HEK293 (cell line): ENCODE measurements around the gene RASAL2.

Experiments used
- INSM2 ChIP-seq: fragments of 450-650 bp; formaldehyde crosslinking; IDR thresholded peaks from 2 replicates; pipeline ENCODE4 v1.5.1; 2016; ENCODE audit warnings: missing biosample characterization, missing genetic modification characterization
- OVOL3 ChIP-seq: fragments of 450-650 bp; formaldehyde crosslinking; IDR thresholded peaks from 2 replicates; pipeline ENCODE4 v1.5.1; 2016; ENCODE audit warnings: missing biosample characterization, missing genetic modification characterization
- PRDM10 ChIP-seq: fragments of 450-650 bp; formaldehyde crosslinking; IDR thresholded peaks from 2 replicates; pipeline ENCODE4 v1.5.1; 2016; ENCODE audit warnings: missing biosample characterization, missing genetic modification characterization
- SCRT1 ChIP-seq: fragments of 450-650 bp; formaldehyde crosslinking; IDR thresholded peaks from 2 replicates; pipeline ENCODE4 v1.5.1; 2016; ENCODE audit warnings: missing biosample characterization, missing genetic modification characterization, borderline replicate concordance
- ZBTB48 ChIP-seq: fragments of 450-650 bp; formaldehyde crosslinking; IDR thresholded peaks from 2 replicates; pipeline ENCODE4 v1.5.1; 2016; ENCODE audit warnings: missing biosample characterization, missing genetic modification characterization
- ZBTB8A ChIP-seq: fragments of 450-650 bp; formaldehyde crosslinking; IDR thresholded peaks from 2 replicates; pipeline ENCODE4 v1.5.1; 2016; ENCODE audit warnings: missing biosample characterization, missing genetic modification characterization
- ZEB2 ChIP-seq: fragments of 450-650 bp; formaldehyde crosslinking; IDR thresholded peaks from 2 replicates; pipeline ENCODE4 v1.5.1; 2016; ENCODE audit warnings: missing biosample characterization, missing genetic modification characterization
- ZFHX2 ChIP-seq: fragments of 450-650 bp; formaldehyde crosslinking; conservative IDR thresholded peaks from 2 replicates; pipeline ENCODE4 v1.5.1; 2016; ENCODE audit warnings: missing biosample characterization, missing genetic modification characterization
- ZNF274 ChIP-seq, 2 experiments: fragments of 200-500 bp in 1 of 2; fragments of 450-650 bp in 1 of 2; sonication (Bioruptor generic) in 1 of 2; formaldehyde crosslinking in 1 of 2; IDR thresholded peaks; 2 replicates each; pipeline versions ENCODE4 v1.5.1 to v1.6.1; 2014 to 2016; ENCODE audit warnings: borderline replicate concordance in 1 of 2, inconsistent platforms in 1 of 2, low read length in 1 of 2, missing biosample characterization in 1 of 2, missing genetic modification characterization in 1 of 2
- ZNF366 ChIP-seq: fragments of 450-650 bp; formaldehyde crosslinking; conservative IDR thresholded peaks from 2 replicates; pipeline ENCODE4 v1.5.1; 2016; ENCODE audit warnings: missing biosample characterization, missing genetic modification characterization
- ZNF473 ChIP-seq: fragments of 450-650 bp; formaldehyde crosslinking; IDR thresholded peaks from 2 replicates; pipeline ENCODE4 v1.5.1; 2017; ENCODE audit warnings: missing biosample characterization, missing genetic modification characterization
- ZNF521 ChIP-seq: fragments of 450-650 bp; formaldehyde crosslinking; IDR thresholded peaks from 2 replicates; pipeline ENCODE4 v1.5.1; 2017; ENCODE audit warnings: missing biosample characterization, mild to moderate bottlenecking, missing genetic modification characterization
- ZNF621 ChIP-seq: fragments of 450-650 bp; formaldehyde crosslinking; IDR thresholded peaks from 2 replicates; pipeline ENCODE4 v1.5.1; 2017; ENCODE audit warnings: missing biosample characterization, missing genetic modification characterization
- ZNF837 ChIP-seq: fragments of 450-650 bp; formaldehyde crosslinking; IDR thresholded peaks from 2 replicates; pipeline ENCODE4 v1.5.1; 2016; ENCODE audit warnings: missing biosample characterization, missing genetic modification characterization
- ZSCAN23 ChIP-seq: fragments of 450-650 bp; formaldehyde crosslinking; IDR thresholded peaks from 2 replicates; pipeline ENCODE4 v1.5.1; 2016; ENCODE audit warnings: missing biosample characterization, missing genetic modification characterization
- TF ChIP-seq, protein P1 (sequence below): fragments of 450-650 bp; formaldehyde crosslinking; optimal IDR thresholded peaks from 2 replicates; pipeline ENCODE3; 2016; ENCODE audit warnings: missing biosample characterization, mild to moderate bottlenecking, missing genetic modification characterization
- TF ChIP-seq, protein P2 (sequence below): fragments of 450-650 bp; formaldehyde crosslinking; IDR thresholded peaks from 2 replicates; pipeline ENCODE4 v1.5.1; 2016; ENCODE audit warnings: missing biosample characterization, missing genetic modification characterization, borderline replicate concordance
- TF ChIP-seq, protein P3 (sequence below): fragments of 450-650 bp; formaldehyde crosslinking; IDR thresholded peaks from 2 replicates; pipeline ENCODE4; 2016; ENCODE audit warnings: missing biosample characterization, missing genetic modification characterization
- TF ChIP-seq, protein P4 (sequence below): fragments of 450-650 bp; formaldehyde crosslinking; IDR thresholded peaks from 2 replicates; pipeline ENCODE4 v1.5.1; 2016; ENCODE audit warnings: missing biosample characterization, missing genetic modification characterization, borderline replicate concordance

Gene RASAL2

GRCh38 chr1:178530037-178530402 lies 436.1 kb downstream of the RASAL2 start (continued):
- TF ChIP-seq INSM2 (tag by site-specific recombination), result 0 out of 2 replicates have a peak, but pooled peaks have one; percentile 34
- 0 out of 2 replicates have a peak, but pooled peaks have one; percentile 26 for TF ChIP-seq ZSCAN23 (tag by site-specific recombination)
- peak; percentile 5; the same call in 1 of the 2 replicates for TF ChIP-seq ZFHX2 (tag by site-specific recombination)
- peak; percentile 74 for TF ChIP-seq PRDM10
- no peak for TF ChIP-seq OVOL3
- TF ChIP-seq ZBTB48 (tag by site-specific recombination), result no peak
- TF ChIP-seq ZNF274 (IDR thresholded peaks at IDR 0.05; ENCODE audit: low read length), result no peak
- no peak for TF ChIP-seq ZNF274 (tag by site-specific recombination; IDR thresholded peaks at IDR 0.05; ENCODE audit: borderline replicate concordance)
- TF ChIP-seq SCRT1 (tag by site-specific recombination), result no peak
- TF ChIP-seq, protein P1, sequence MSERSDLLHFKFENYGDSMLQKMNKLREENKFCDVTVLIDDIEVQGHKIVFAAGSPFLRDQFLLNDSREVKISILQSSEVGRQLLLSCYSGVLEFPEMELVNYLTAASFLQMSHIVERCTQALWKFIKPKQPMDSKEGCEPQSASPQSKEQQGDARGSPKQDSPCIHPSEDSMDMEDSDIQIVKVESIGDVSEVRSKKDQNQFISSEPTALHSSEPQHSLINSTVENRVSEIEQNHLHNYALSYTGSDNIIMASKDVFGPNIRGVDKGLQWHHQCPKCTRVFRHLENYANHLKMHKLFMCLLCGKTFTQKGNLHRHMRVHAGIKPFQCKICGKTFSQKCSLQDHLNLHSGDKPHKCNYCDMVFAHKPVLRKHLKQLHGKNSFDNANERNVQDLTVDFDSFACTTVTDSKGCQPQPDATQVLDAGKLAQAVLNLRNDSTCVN (tag by site-specific recombination), result no peak
- TF ChIP-seq ZBTB8A, result no peak
- TF ChIP-seq, protein P2, sequence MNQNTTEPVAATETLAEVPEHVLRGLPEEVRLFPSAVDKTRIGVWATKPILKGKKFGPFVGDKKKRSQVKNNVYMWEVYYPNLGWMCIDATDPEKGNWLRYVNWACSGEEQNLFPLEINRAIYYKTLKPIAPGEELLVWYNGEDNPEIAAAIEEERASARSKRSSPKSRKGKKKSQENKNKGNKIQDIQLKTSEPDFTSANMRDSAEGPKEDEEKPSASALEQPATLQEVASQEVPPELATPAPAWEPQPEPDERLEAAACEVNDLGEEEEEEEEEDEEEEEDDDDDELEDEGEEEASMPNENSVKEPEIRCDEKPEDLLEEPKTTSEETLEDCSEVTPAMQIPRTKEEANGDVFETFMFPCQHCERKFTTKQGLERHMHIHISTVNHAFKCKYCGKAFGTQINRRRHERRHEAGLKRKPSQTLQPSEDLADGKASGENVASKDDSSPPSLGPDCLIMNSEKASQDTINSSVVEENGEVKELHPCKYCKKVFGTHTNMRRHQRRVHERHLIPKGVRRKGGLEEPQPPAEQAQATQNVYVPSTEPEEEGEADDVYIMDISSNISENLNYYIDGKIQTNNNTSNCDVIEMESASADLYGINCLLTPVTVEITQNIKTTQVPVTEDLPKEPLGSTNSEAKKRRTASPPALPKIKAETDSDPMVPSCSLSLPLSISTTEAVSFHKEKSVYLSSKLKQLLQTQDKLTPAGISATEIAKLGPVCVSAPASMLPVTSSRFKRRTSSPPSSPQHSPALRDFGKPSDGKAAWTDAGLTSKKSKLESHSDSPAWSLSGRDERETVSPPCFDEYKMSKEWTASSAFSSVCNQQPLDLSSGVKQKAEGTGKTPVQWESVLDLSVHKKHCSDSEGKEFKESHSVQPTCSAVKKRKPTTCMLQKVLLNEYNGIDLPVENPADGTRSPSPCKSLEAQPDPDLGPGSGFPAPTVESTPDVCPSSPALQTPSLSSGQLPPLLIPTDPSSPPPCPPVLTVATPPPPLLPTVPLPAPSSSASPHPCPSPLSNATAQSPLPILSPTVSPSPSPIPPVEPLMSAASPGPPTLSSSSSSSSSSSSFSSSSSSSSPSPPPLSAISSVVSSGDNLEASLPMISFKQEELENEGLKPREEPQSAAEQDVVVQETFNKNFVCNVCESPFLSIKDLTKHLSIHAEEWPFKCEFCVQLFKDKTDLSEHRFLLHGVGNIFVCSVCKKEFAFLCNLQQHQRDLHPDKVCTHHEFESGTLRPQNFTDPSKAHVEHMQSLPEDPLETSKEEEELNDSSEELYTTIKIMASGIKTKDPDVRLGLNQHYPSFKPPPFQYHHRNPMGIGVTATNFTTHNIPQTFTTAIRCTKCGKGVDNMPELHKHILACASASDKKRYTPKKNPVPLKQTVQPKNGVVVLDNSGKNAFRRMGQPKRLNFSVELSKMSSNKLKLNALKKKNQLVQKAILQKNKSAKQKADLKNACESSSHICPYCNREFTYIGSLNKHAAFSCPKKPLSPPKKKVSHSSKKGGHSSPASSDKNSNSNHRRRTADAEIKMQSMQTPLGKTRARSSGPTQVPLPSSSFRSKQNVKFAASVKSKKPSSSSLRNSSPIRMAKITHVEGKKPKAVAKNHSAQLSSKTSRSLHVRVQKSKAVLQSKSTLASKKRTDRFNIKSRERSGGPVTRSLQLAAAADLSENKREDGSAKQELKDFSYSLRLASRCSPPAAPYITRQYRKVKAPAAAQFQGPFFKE (tag by site-specific recombination), result no peak
- TF ChIP-seq, protein P3, sequence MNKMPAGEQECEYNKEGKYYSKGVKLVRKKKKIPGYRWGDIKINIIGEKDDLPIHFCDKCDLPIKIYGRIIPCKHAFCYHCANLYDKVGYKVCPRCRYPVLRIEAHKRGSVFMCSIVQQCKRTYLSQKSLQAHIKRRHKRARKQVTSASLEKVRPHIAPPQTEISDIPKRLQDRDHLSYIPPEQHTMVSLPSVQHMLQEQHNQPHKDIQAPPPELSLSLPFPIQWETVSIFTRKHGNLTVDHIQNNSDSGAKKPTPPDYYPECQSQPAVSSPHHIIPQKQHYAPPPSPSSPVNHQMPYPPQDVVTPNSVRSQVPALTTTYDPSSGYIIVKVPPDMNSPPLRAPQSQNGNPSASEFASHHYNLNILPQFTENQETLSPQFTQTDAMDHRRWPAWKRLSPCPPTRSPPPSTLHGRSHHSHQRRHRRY, result no peak
- TF ChIP-seq ZNF473, result no peak
- TF ChIP-seq ZNF366 (tag by site-specific recombination), result peak; percentile 86
- TF ChIP-seq ZNF621 (tag by site-specific recombination), result no peak
- peak; percentile 69 for TF ChIP-seq ZEB2 (tag by site-specific recombination)
- TF ChIP-seq ZNF521, result no peak
- TF ChIP-seq ZNF837 (tag by site-specific recombination), result no peak
- TF ChIP-seq, protein P4, sequence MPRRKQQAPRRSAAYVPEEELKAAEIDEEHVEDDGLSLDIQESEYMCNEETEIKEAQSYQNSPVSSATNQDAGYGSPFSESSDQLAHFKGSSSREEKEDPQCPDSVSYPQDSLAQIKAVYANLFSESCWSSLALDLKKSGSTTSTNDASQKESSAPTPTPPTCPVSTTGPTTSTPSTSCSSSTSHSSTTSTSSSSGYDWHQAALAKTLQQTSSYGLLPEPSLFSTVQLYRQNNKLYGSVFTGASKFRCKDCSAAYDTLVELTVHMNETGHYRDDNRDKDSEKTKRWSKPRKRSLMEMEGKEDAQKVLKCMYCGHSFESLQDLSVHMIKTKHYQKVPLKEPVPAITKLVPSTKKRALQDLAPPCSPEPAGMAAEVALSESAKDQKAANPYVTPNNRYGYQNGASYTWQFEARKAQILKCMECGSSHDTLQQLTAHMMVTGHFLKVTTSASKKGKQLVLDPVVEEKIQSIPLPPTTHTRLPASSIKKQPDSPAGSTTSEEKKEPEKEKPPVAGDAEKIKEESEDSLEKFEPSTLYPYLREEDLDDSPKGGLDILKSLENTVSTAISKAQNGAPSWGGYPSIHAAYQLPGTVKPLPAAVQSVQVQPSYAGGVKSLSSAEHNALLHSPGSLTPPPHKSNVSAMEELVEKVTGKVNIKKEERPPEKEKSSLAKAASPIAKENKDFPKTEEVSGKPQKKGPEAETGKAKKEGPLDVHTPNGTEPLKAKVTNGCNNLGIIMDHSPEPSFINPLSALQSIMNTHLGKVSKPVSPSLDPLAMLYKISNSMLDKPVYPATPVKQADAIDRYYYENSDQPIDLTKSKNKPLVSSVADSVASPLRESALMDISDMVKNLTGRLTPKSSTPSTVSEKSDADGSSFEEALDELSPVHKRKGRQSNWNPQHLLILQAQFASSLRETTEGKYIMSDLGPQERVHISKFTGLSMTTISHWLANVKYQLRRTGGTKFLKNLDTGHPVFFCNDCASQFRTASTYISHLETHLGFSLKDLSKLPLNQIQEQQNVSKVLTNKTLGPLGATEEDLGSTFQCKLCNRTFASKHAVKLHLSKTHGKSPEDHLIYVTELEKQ (tag by site-specific recombination), result peak; percentile 48; the same call in 1 of the 2 replicates
